Liver (tissue), 3 donors: ENCODE data around the gene IL36A.

Experiments
- CTCF ChIP-seq: fragments of 150-350 bp; IDR thresholded peaks from 2 replicates; pipeline ENCODE4 v1.5.1; 2017; ENCODE audit warnings: improper control_type of control experiment, low read depth, low read length; ENCODE audit not compliant: missing input control
- GABPA ChIP-seq, 2 donors: IDR thresholded peaks in 1 of 2; conservative IDR thresholded peaks in 1 of 2; 2 replicates each; pipeline ENCODE4 v1.6.1; 2016; ENCODE audit warnings: antibody characterized with exemption in 2 of 2, mild to moderate bottlenecking in 1 of 2, moderate library complexity in 1 of 2
- MAX ChIP-seq: IDR thresholded peaks from 2 replicates; pipeline ENCODE4 v1.6.1; 2016; ENCODE audit warnings: antibody characterized with exemption
- RAD21 ChIP-seq, 2 donors: IDR thresholded peaks; 2 replicates each; pipeline ENCODE4 v1.6.1; 2016; ENCODE audit warnings: antibody characterized with exemption in 2 of 2, mild to moderate bottlenecking in 2 of 2
- REST ChIP-seq: IDR thresholded peaks from 2 replicates; pipeline ENCODE4 v1.6.1; 2016; ENCODE audit warnings: antibody characterized with exemption, mild to moderate bottlenecking
- SP1 ChIP-seq: IDR thresholded peaks from 2 replicates; pipeline ENCODE4 v1.6.1; 2018; ENCODE audit warnings: antibody characterized with exemption, mild to moderate bottlenecking
- ZBTB33 ChIP-seq: IDR thresholded peaks from 2 replicates; pipeline ENCODE4 v1.6.1; 2016; ENCODE audit warnings: antibody characterized with exemption
- donor health status: healthy.
- donor health status: healthy.

DNA sequence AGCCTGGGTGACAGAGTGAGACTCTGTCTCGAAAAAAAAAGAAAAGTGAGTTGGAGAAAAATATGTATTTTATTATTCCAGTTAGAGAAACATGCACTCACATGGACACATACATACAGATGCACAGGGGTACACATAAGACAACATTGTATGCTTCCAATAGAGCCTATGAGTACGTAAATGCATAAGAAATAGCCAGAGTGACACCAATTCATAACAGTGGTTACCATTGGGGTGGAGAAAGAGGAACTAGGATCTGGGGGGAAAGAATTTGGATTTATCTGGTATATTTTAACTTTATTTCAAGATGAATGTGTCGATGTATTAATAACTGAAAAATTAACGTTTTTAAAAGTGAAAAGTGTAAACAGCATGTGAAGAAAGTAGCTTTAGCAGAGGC lies 16.1 kb downstream of the IL36A start:
- TF ChIP-seq CTCF, result no peak
- no peak for TF ChIP-seq ZBTB33
- TF ChIP-seq SP1, result no peak
- no peak for TF ChIP-seq GABPA (IDR thresholded peaks at IDR 0.05 in 1 of 2, conservative IDR thresholded peaks at IDR 0.05 in 1 of 2)
- no peak for TF ChIP-seq MAX
- no peak for TF ChIP-seq RAD21 (IDR thresholded peaks at IDR 0.05)
- TF ChIP-seq REST, result no peak
